A673 (cell line): ENCODE measurements around the gene TRMT5. TPM values are rescaled to one million over a fixed set of nuclear protein-coding genes. Genes with fewer than 3 reads are reported as not detected.

Source experiments
- BruUV-seq: library from RNA; stranded (reverse); fragments of 400-500 nt; replicated peaks from 2 replicates; lab custom pipeline; 2021; lab: Mats Ljungman, UMichigan
- CTCF ChIA-PET: fragments of 300-600 bp; sonication (Branson Sonifier 250); formaldehyde crosslinking; loops from one replicate; lab custom pipeline; 2022; ENCODE audit warnings: antibody characterized with exemption; lab: Charles Lee
- POLR2A ChIA-PET: fragments of 300-600 bp; sonication (Branson Sonifier 250); formaldehyde crosslinking; loops from one replicate; lab custom pipeline; 2022; ENCODE audit warnings: antibody characterized with exemption; ENCODE audit not compliant: low non-redundant PET; lab: Charles Lee
- DNase-seq: peaks from one replicate; pipeline ENCODE4 v3.0.0-alpha.2; 2015; ENCODE audit warnings: low spot score
- H3K27ac ChIP-seq: fragments of 200-600 bp; sonication (generic); 2 replicates; pipeline ENCODE4 v1.5.1; 2016; ENCODE audit warnings: mixed run types, low read depth, mild to moderate bottlenecking, mixed read lengths, antibody characterized with exemption, low read length; ENCODE audit not compliant: poor library complexity, severe bottlenecking
- H3K27me3 ChIP-seq: fragments of 200-600 bp; sonication (generic); replicated peaks from 2 replicates; pipeline ENCODE4 v1.6.1; 2017; ENCODE audit warnings: mixed run types, low read depth, mild to moderate bottlenecking, mixed read lengths, antibody characterized with exemption, low read length; ENCODE audit not compliant: insufficient read depth, poor library complexity
- H3K36me3 ChIP-seq: fragments of 200-600 bp; sonication (generic); 2 replicates; pipeline ENCODE4 v1.6.1; 2016; ENCODE audit warnings: mixed run types, mild to moderate bottlenecking, mixed read lengths, antibody characterized with exemption, low read length; ENCODE audit not compliant: insufficient read depth, poor library complexity, severe bottlenecking
- H3K4me1 ChIP-seq: fragments of 200-600 bp; sonication (generic); 2 replicates; pipeline ENCODE4 v1.6.1; 2017; ENCODE audit warnings: mixed run types, mild to moderate bottlenecking, mixed read lengths, antibody characterized with exemption, low read length; ENCODE audit not compliant: insufficient read depth, poor library complexity, severe bottlenecking
- H3K4me3 ChIP-seq: fragments of 200-600 bp; sonication (generic); 2 replicates; pipeline ENCODE4 v1.5.1; 2016; ENCODE audit warnings: low read depth, mixed run types, mild to moderate bottlenecking, mixed read lengths, low read length; ENCODE audit not compliant: poor library complexity, severe bottlenecking
- H3K9me3 ChIP-seq: fragments of 200-600 bp; sonication (generic); 2 replicates; pipeline ENCODE4 v1.6.1; 2016; ENCODE audit warnings: mixed run types, low read depth, mild to moderate bottlenecking, mixed read lengths, antibody characterized with exemption, low read length; ENCODE audit not compliant: poor library complexity, severe bottlenecking
- CTCF ChIP-seq: fragments of 300-800, 200-600 bp; sonication (generic); conservative IDR thresholded peaks from 2 replicates; pipeline ENCODE4 v1.5.1; 2017; ENCODE audit warnings: low read depth, mild to moderate bottlenecking, antibody characterized with exemption, low read length, moderate library complexity, mixed read lengths
- EZH2 ChIP-seq: fragments of 200-600 bp; sonication (generic); IDR thresholded peaks from 2 replicates; pipeline ENCODE4 v1.6.1; 2017; ENCODE audit warnings: borderline replicate concordance, low read depth, mild to moderate bottlenecking, mixed read lengths, antibody characterized with exemption, low read length; ENCODE audit not compliant: poor library complexity, severe bottlenecking
- intact Hi-C: fragments of 100-400 bp; cut with micrococcal nuclease; formaldehyde crosslinking; loops from one replicate; pipeline ENCODE4 v1.10.0; 2022; ENCODE audit not compliant: unreplicated experiment
- total RNA-seq: library from RNA; stranded (reverse); gene quantifications from 2 replicates; pipeline ENCODE4 v1.2.3, GENCODE V29; 2021

Gene TRMT5
- total RNA-seq, 1 experiment from 2014 or later = 21.9 TPM

GRCh38 chr14:60972295-60972694, 8.6 kb downstream of the TRMT5 start:
- TF ChIP-seq CTCF = no peak
- no peak for TF ChIP-seq EZH2
- H3K36me3 ChIP-seq = peaks cover 24% of the 10 kb centered on the region
- H3K9me3 ChIP-seq = no peaks in the 10 kb centered on the region
- no peaks in the 10 kb centered on the region for H3K27me3 ChIP-seq
- no peak overlapping the region for H3K27ac ChIP-seq
- ChIA-PET POLR2A (no interaction called here), CTCF (no interaction called here)
- DNase-seq = no peak
- BruUV-seq = no TSS peak
- intact Hi-C loops = no loop called here
- no peak overlapping the region for H3K4me3 ChIP-seq
- no peaks in the 10 kb centered on the region for H3K4me1 ChIP-seq

GRCh38 chr14:60971271-60971670, 9.6 kb downstream of the TRMT5 start:
- intact Hi-C loops = no loop called here
- no peaks in the 10 kb centered on the region for H3K4me1 ChIP-seq
- ChIA-PET CTCF (no interaction called here), POLR2A (no interaction called here)
- BruUV-seq = no TSS peak
- no peak overlapping the region for H3K4me3 ChIP-seq
- TF ChIP-seq CTCF (no peak), EZH2 (no peak)
- peaks cover 17% of the 10 kb centered on the region for H3K36me3 ChIP-seq
- no peaks in the 10 kb centered on the region for H3K27me3 ChIP-seq
- DNase-seq = no peak
- H3K9me3 ChIP-seq = no peaks in the 10 kb centered on the region
- no peak overlapping the region for H3K27ac ChIP-seq

- intact Hi-C loops = no loop called here
- POLR2A ChIA-PET = no interaction called here
Measured at GRCh38 chr14:60970146-60970545, 10.7 kb downstream of the TRMT5 start.

More at GRCh38 chr14:60970146-60970545, 10.7 kb downstream of the TRMT5 start:
- Histone ChIP-seq H3K27me3 (no peaks in the 10 kb centered on the region), H3K36me3 (peaks cover 11% of the 10 kb centered on the region), H3K4me3 (no peak overlapping the region), H3K27ac (no peak overlapping the region), H3K9me3 (no peaks in the 10 kb centered on the region), H3K4me1 (no peaks in the 10 kb centered on the region)
- DNase-seq = no peak
- TF ChIP-seq EZH2 (no peak), CTCF (no peak)
- no TSS peak for BruUV-seq
- CTCF ChIA-PET = no interaction called here
